HG02970 (cell line): ENCODE results near the gene PCSK6.

Experiments
- ATAC-seq: cut with Tn5 transposase; IDR thresholded peaks from one replicate; pipeline ENCODE4 v1.9.1; 2021; ENCODE audit warnings: mild to moderate bottlenecking, moderate library complexity, moderate number of reproducible peaks; ENCODE audit not compliant: unreplicated experiment, low FRiP score

PCSK6 gene

GRCh38 chr15:101450403-101451265, 38.9 kb downstream of the PCSK6 start:
- ATAC-seq: no peak

GRCh38 chr15:101449471-101450402, 39.8 kb downstream of the PCSK6 start:
- no peak for ATAC-seq

- ATAC-seq: no peak
Measured at GRCh38 chr15:101448336-101448735, 41.2 kb downstream of the PCSK6 start.

GRCh38 chr15:101447561-101448071, 41.9 kb downstream of the PCSK6 start:
- no peak for ATAC-seq

GRCh38 chr15:101447168-101447533, 42.4 kb downstream of the PCSK6 start:
- ATAC-seq: no peak

- no peak for ATAC-seq
Measured at GRCh38 chr15:101446518-101447167, 42.9 kb downstream of the PCSK6 start.

GRCh38 chr15:101445562-101446517, 43.7 kb downstream of the PCSK6 start:
- no peak for ATAC-seq

GRCh38 chr15:101444807-101445508, 44.5 kb downstream of the PCSK6 start:
- no peak for ATAC-seq

- no peak for ATAC-seq
Measured at GRCh38 chr15:101444015-101444414, 45.5 kb downstream of the PCSK6 start.

- no peak for ATAC-seq
Measured at GRCh38 chr15:101442272-101442671, 47.2 kb downstream of the PCSK6 start.

- ATAC-seq: no peak
Measured at GRCh38 chr15:101441696-101442095, 47.8 kb downstream of the PCSK6 start.

GRCh38 chr15:101440846-101441590, 48.5 kb downstream of the PCSK6 start:
- no peak for ATAC-seq

GRCh38 chr15:101439920-101440319, 49.6 kb downstream of the PCSK6 start:
- ATAC-seq: no peak

- no peak for ATAC-seq
Measured at GRCh38 chr15:101439285-101439919, 50.1 kb downstream of the PCSK6 start.

GRCh38 chr15:101438482-101439284, 50.8 kb downstream of the PCSK6 start:
- ATAC-seq: no peak

- ATAC-seq: no peak
Measured at GRCh38 chr15:101437618-101438481, 51.7 kb downstream of the PCSK6 start.
